ENCODE measurements around the gene MYT1. TPM values are rescaled to one million over a fixed set of nuclear protein-coding genes. Genes with fewer than 3 reads are reported as not detected.

Gene MYT1
- total and polyA plus RNA-seq, 2 of the 8 experiments (the other 6 are each of a cell fraction or from before 2014, with no cell fraction given), result 0.63 to 2.0 TPM

DNA sequence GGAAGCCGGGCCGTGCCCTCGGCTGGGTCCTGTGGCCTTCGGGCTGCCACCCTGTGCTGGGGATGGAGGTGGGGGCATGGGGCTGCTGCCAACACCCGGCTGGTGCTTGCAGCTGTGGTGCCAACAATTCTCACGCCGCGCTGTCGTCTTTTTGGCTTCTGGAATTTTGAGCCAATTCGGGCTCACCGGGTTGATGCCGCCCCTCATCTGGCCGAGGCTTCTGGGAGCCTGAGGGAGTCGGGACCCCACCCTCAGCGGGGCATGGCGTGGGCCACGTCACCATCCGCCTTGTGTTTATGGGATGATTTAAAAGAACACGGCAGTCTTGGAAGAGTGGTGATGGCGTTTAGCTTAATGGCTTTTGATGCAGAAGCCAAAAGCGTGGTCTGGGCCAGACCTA, 48.2 kb upstream of the MYT1 start:
- peak in 1 of 2 experiments; percentile 41 for DNase-seq (ENCODE audit: low read depth in 1 of 2, low spot score in 2 of 2)
- Histone ChIP-seq H3K18ac (ENCODE audit: extremely low read depth, low read length) (no peak overlapping the region), H4K91ac (replicated peaks; ENCODE audit: insufficient read length, low read length) (no peak overlapping the region), H3K79me1 (ENCODE audit: low read depth, low read length) (no peaks in the 10 kb centered on the region), H3K27ac (ENCODE audit: low read depth, low read length) (no peak overlapping the region), H3K9ac (replicated peaks in 1 of 4; ENCODE audit: extremely low read depth in 1 of 4, low read depth in 3 of 4, low read length in 3 of 4) (0 out of 7 replicates have a peak overlapping the region, but pooled peaks of 1 of the 4 experiments have one; percentile 13), H2BK120ac (replicated peaks; ENCODE audit: low read depth, low read length) (no peak overlapping the region), H3K4me2 (ENCODE audit: insufficient read depth in 1 of 2, low read depth in 2 of 2, low read length in 2 of 2) (no peak overlapping the region), H2AFZ (ENCODE audit: low read length) (no peak overlapping the region), H3K36me3 (ENCODE audit: control insufficient read depth in 2 of 4, insufficient read depth in 4 of 4, low read length in 3 of 4) (no peaks in the 10 kb centered on the region), H3K79me2 (ENCODE audit: control insufficient read depth in 1 of 2, insufficient read depth in 2 of 2, low read length in 2 of 2) (no peaks in the 10 kb centered on the region), H2BK20ac (ENCODE audit: low read length) (no peak overlapping the region), H2BK15ac (ENCODE audit: low read length) (no peak overlapping the region), H2BK12ac (ENCODE audit: low read depth, low read length) (no peak overlapping the region), H4K5ac (ENCODE audit: insufficient read length, low read depth, low read length) (no peak overlapping the region), H3K27me3 (replicated peaks in 1 of 4; ENCODE audit: control insufficient read depth in 3 of 4, extremely low read depth in 1 of 4, insufficient read depth in 3 of 4, low read length in 3 of 4) (no peaks in the 10 kb centered on the region), H3K23ac (ENCODE audit: insufficient read length) (no peak overlapping the region), H3K14ac (ENCODE audit: insufficient read length) (no peak overlapping the region), H3K56ac (replicated peaks; ENCODE audit: insufficient read length, low read depth, low read length) (no peak overlapping the region), H4K8ac (ENCODE audit: extremely low read depth, insufficient read depth, low read length) (no peak overlapping the region; the same call in 1 of the 2 replicates), H3K4me1 (replicated peaks in 1 of 4; ENCODE audit: control insufficient read depth in 3 of 4, insufficient read depth in 4 of 4, low read length in 3 of 4) (no peaks in the 10 kb centered on the region; a peak in 2 of 7 replicates), H2AK5ac (ENCODE audit: low read depth, low read length) (no peak overlapping the region), H3K23me2 (ENCODE audit: low read depth, low read length) (no peaks in the 10 kb centered on the region), H4K20me1 (replicated peaks in 1 of 2; ENCODE audit: control insufficient read depth in 1 of 2, insufficient read depth in 2 of 2, low read length in 2 of 2) (no peaks in the 10 kb centered on the region), H3K4me3 (ENCODE audit: extremely low read depth in 1 of 4, insufficient read depth in 2 of 4, low read depth in 3 of 4, low read length in 4 of 4) (no peak overlapping the region), H3K4ac (replicated peaks; ENCODE audit: insufficient read length, low read depth, low read length) (no peak overlapping the region), H3K9me3 (ENCODE audit: insufficient read depth in 2 of 2, low read depth in 1 of 2, low read length in 1 of 2) (no peaks in the 10 kb centered on the region), H2BK5ac (ENCODE audit: low read depth, low read length) (no peak overlapping the region)
- no peak for FAIRE-seq
- POLR2A ChIA-PET (ENCODE audit: partially characterized antibody), result no interaction called here
- CTCF ChIA-PET (ENCODE audit: partially characterized antibody), result interaction anchor here (0.7 to 10.1 kb wide), 11 partner anchors 8 to 170 kb away, joined by 3 to 144 read pairs (median 4); partner anchors contain the start of genes LKAAEAR1, OPRL1, PRPF6 and RGS19
- 89% methylated on average over 21 of the region's 21 CpGs; no CpG with 5 or more reads in 1 of the 2 experiments for WGBS, 2 experiments (ENCODE audit: extremely low coverage in 1 of 2, insufficient coverage in 1 of 2, insufficient read length in 1 of 2, insufficient replicate concordance in 2 of 2, low coverage in 1 of 2, low lambda C conversion rate in 2 of 2, missing lambda C conversion rate in 1 of 2)
- TF ChIP-seq MAX (IDR thresholded peaks at IDR 0.05) (no peak), POU5F1 (IDR thresholded peaks at IDR 0.05; ENCODE audit: low read depth, low read length) (no peak), SIRT6 (IDR thresholded peaks at IDR 0.05; ENCODE audit: low read length) (no peak), SIX5 (IDR thresholded peaks at IDR 0.05; ENCODE audit: low read depth, low read length) (no peak)
- TF ChIP-seq, protein P1, sequence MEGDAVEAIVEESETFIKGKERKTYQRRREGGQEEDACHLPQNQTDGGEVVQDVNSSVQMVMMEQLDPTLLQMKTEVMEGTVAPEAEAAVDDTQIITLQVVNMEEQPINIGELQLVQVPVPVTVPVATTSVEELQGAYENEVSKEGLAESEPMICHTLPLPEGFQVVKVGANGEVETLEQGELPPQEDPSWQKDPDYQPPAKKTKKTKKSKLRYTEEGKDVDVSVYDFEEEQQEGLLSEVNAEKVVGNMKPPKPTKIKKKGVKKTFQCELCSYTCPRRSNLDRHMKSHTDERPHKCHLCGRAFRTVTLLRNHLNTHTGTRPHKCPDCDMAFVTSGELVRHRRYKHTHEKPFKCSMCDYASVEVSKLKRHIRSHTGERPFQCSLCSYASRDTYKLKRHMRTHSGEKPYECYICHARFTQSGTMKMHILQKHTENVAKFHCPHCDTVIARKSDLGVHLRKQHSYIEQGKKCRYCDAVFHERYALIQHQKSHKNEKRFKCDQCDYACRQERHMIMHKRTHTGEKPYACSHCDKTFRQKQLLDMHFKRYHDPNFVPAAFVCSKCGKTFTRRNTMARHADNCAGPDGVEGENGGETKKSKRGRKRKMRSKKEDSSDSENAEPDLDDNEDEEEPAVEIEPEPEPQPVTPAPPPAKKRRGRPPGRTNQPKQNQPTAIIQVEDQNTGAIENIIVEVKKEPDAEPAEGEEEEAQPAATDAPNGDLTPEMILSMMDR (IDR thresholded peaks at IDR 0.05; ENCODE audit: control extremely low read depth in 1 of 3, insufficient read depth in 1 of 3, low read depth in 1 of 3, low read length in 3 of 3), result no peak

All from H1 (cell line).